ENCODE data around the gene FRMD3.

FRMD3 gene

DNA sequence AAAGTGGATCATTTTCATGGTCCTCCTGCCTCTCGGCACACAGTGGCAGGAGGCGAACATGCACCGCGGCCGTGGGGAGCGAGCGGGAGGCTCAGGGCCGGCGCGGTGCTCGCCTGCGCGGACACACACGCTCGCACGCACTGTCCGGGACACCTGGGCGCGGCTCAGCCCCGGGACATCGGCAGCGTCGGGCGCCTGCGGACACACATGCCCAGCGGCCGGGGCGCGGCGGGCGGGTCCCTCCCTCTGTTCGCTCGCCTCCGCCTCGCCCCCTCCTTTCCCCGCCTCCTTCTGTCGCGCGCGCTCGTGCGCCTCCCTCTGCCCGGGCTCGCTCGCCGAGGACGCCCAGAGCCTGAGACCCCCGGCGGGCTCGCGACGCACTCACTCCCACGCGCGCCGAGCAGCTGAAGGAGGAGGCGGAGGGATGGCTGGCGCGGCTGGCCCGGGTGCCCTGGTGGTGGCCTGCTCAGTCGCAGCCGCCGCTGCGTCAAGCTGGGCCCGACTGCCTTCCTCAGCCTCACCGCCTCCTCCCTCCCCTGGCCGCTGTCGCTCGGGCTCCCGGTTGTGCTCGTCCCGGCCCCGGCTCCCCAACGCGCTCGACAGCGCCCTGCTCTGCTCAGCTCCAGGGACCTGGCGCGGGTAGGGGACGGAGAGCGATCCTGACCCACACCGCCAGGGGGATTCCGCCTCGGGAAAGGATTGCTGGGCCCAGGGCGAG lies at the start of gene FRMD3:
Gene FRMD3 (minus strand): TSS at position 230 of the 718 bp plus-strand sequence. CDS start 170 bp downstream, at position 60.
- peak; percentile 2 to 55 for DNase-seq

- DNase-seq, result no peak
Observed at GRCh38 chr9:83584995-83585394, 46.8 kb upstream of the FRMD3 start.

DNA sequence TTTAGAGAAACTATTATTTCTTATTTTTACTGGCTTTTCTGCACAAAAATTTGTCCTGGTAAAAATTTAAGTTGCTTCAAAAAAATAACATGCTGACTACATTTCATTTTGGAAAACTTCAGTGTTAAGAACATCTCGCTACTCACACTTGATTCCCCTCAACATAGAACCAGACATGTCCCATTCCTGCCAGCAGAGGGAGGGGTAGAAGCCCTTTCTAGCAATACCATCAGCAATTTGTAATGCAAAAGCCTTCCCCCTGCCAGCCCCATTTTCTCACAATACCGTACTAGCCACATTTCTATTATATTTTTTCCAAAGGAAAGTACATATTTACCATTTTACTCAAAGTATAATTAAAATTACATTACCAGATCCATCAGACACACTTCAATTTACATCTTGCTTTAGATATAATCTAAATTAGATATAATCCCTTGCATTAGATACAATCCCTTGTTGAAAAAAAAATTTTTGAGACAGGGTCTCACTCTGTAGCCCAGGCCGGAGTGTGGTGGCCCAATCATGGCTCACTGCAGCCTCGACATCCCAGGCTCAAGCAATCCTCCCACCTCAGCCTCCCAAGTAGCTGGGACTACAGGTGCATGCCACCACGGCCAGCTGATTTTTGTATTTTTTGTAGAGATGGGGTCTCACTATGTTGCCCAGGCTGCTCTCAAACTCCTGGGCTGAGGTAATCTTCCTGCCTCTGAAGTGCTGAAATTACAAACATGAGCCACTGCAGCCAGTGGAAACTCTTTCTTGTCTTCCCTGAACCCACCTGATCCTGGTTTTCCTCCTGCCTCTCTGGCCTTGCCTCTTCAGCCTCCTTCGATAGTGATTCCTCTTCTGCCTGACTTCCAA lies 45.2 kb upstream of the FRMD3 start:
- peak; percentile 30 for DNase-seq

DNA sequence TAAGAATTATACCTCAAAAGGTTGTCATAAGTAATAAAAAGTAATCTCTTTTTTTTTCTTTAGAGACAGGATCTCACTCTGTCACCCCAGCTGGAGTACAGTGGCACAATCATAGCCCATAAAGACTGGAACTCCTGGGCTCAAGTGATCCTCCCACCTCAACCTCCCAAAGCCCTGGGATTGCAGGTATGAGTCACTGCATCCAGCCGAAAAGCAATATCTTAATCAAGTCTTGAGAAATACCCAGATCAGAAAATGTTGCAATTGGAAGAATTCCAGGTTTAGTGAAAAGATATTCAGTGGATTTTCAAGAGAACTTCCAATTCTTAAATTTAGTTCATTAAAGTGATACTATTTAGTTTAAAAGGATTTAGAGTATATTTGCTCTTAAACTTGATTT lies 43.8 kb upstream of the FRMD3 start:
- DNase-seq, result no peak

- DNase-seq, result no peak
Observed at GRCh38 chr9:83574482-83574881, 36.3 kb upstream of the FRMD3 start.

DNA sequence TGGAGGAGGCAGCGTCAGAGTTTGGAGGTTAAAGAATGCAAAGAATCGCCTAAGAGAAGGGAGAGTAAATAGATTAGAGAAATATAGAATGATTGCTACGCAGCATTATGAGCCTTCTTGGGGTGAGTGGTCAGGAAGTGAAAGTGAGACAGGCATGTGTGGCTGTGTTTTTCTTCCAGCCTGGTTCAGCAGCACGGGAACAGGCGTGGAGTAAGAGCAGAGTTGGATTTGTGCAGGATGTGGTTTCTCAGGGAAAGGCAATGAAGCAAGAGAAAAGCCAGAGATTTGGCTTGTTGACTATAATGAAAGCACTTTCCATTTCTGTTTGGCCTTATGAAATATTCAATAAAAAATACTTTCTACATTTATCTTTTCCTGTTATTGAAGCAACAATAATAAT lies 34.3 kb upstream of the FRMD3 start:
- no peak for DNase-seq

- no peak for DNase-seq
Observed at GRCh38 chr9:83570359-83570758, 32.2 kb upstream of the FRMD3 start.

DNA sequence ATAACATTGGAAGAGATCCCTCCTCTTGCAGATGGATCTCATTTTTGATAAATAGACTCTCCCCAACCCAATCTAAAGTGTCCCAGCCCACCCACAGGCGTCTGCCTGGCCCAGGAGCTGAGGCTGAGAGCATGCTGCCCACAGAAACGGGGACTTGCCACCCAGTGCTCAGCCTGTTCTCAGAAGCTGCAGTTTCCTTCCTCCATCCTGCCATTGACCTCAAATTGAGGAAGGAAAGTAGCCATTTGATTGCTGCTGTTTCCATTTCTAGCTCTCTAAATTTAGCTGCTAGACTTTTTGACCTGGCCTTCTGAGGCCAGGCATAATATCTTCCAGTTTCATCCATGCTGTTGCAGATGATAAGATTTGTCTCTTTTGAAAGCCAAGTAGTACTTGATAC lies 31.1 kb upstream of the FRMD3 start:
- DNase-seq, result no peak

DNA sequence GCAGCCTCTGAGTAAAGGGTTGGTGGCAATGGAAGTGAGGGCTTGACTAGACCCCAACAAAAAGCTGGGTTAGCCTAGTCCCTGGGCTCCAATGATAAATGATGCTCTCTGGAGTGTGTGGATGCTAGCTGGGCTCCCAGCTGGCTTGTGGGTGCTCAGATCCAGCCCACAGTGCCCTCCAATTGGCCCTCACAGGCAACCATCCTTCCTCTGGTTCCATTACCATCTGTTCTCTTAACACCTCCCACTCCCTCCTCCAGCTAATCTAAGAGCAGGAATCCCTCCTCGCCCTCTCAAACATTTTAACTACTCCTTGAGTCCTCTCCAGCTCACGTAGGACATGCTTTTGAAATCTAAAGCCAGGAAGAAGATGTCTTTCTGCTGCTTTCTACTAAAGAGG lies 25.2 kb upstream of the FRMD3 start:
- DNase-seq, result no peak

GRCh38 chr9:83560169-83560826 lies 22.1 kb upstream of the FRMD3 start:
- DNase-seq, result no peak

GRCh38 chr9:83557771-83558170 lies 19.6 kb upstream of the FRMD3 start:
- no peak for DNase-seq

GRCh38 chr9:83557317-83557716 lies 19.1 kb upstream of the FRMD3 start:
- no peak for DNase-seq

DNA sequence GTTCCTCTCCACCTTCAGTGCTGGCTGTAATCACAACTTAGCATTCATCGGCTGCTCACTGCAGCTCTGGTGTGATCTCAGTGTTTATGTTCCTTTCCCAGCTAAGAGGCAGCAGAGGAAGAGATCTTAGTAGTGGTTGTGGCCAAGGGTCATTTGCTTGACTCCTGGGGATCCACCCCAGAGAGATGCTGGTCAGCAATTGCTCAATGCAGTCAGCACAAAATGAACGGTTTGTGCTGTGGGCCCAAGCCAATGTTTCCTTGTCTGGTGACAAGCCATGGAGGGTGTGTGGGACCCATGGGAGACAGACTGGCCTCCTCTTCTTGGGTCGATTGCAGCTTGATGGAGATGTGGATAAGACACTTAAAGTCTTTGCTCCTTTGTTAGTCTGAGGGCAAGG lies 16.1 kb upstream of the FRMD3 start:
- no peak for DNase-seq

DNA sequence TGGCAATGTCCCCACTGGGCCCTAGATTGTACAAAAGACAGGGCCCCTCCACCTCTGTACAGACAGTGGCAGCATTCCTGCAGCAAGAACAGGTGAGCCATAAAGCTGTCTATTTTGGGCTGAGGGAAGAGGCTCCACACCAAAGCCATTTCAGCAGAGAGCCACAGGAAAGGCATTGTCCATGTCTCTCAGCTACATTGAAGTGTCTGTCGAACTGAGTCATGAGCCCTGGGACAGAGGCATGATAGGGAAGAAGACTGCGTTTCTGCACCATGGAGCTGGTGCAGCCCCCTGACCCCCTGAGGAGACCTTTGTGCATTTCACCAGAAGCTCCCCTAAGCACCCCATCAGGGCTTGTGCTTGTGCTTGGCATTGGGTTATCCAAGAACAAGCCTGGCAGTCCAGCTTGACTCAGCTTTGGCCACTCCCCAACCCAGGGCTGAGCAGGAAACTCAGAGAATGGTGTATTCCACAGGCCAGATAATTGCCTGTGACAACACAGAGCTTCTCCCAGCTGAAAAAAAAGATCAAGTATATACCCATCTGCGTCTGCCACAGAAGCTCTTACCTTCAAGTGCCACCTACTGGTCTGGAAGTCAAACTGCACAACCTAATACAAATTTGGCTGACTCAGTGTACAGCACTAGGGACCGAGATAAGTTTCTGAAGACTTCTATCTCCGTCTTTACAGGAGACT lies 5.9 kb upstream of the FRMD3 start:
- DNase-seq, result peak in 1 of 2 donors; percentile 16

DNA sequence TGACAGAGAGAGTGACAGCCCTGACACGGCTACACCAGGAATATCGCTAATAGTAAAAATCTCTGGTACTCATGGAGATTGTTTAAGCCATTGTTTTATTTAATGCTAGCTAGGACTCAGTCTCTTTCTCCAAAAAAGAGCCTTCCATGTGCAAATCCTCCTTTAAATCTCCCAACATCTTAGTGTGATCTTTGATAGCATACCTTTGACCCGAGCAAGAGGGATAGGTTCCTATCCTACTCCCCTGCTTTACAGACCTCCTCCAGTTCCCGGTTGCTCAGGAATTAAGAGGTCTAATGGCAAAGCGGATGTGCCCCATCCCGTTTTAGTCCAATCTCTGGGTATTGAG lies 663 bp upstream of the FRMD3 start:
- no peak for DNase-seq

DNA sequence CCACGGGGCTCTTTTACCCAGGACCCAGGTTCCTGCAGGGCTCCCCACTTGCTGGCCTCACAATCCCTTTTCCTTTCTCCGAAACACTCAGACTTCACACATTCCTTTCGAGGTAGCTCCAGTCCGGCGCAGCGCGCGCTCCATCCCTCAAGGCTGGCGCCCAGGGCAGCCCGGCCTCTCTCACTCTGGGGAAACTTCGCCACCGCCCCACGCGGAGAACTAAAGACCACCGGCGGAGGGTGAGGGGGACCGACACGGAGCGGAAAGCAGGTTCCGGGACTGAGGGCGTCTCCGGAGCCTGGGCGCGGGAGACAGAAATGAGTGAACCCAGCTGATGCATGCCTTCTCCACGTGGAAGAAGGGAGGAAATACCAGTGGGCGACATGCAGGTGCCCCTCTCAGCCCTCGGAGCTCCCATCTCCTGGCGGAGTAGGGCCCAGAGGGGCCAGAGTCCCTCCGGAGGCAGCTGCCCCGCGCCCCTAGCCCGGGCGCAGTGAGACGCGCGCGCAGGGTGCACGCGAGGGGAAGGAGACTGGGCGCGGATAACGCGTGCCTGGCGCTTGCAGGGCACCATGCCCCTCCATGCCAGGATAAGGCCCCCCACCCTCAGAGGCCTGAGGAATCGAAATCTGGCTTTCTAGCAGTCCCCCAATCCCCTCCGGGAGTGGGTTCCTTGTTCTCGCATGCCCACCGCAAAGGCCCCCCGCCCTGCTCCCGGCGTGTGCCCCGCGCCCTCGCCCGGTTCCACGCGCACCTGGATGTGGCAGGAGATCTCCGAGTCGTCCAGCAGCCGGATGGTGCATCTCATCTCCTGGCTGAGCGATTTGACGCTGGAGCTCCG lies 650 bp downstream of the FRMD3 start:
- DNase-seq, result no peak

DNA sequence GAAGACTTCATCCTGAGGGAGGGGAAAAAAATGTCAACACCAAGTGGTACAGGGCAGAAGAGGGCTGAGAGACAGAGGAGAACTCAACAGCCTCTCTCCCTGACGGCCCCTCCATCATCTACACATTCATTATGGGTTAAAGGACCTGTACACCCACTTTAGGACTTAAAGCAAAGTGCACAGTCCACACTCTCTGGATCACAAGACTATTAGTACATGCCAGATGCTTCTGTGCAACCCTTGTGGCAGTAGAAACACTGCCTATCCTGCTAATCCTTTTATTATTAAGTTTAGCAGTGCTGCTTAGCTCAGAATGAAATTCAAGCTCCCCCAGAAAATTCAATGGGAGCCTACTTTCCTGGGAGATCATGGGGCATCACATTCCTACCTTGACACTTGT lies 1.9 kb downstream of the FRMD3 start:
- no peak for DNase-seq

- no peak for DNase-seq
Observed at GRCh38 chr9:83535736-83536135, 2.5 kb downstream of the FRMD3 start.

GRCh38 chr9:83533296-83533695 lies 4.9 kb downstream of the FRMD3 start:
- no peak for DNase-seq

DNA sequence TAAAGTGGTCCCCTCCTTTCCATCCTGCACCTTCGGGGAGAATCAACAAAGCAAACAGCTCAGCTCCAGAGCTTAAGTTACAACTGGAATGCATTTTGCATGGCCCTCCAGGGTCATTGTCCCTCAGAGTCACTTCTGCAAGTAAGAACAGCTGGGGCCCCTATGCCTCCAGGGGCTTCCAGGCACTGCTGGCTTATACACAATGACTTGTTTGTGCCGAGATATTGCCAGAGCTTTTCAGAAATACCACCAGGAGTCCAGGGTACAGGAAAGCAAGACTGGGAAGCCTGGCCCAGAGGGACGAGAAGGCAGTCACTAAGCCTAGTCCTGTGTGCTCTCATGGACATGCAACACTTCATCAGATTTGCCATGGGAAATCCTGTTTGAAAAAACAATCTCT lies 11.3 kb downstream of the FRMD3 start:
- DNase-seq, result no peak

DNA sequence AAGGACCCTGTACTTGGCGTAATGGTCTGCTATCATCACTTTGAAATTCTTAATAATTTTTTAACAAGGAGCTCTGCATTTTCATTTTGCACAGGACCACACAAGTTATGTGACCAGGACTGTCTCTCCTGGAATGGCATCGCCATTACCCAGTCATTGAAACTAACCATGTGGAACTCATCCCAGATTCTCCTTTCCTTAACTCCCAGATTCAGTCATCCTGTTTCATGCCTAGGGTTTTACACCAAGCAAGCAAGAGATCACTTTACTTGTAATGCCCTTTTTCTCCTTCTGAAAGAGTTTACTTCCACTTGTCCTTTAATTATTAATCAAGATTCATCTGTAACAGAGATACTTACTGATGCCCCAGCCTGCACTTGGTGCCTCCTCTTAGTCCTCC lies 12.0 kb downstream of the FRMD3 start:
- DNase-seq, result no peak

DNA sequence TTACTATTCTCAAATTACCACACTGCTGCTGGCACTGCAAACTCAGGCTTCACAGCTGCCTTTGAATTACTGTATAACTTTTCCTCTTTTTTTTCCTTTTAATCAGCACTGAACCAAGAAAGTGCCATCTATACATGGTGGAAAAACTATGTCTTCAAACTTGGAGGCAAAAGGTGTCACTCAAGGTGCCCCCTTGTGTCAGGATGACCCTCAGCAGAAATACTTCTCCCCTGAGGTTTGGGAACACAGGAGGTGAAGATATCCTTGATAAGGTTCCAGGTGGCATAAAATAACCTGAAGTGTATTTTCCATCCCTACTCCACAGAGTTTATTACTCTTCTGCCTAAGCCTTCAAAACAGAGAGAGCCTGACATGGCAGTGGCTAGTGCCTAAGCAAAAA lies 14.5 kb downstream of the FRMD3 start:
- no peak for DNase-seq
